ENCODE measurements around the gene CPO. TPM values are rescaled to one million over a fixed set of nuclear protein-coding genes. Genes with fewer than 3 reads are reported as not detected.

Gene CPO
- total RNA-seq, 2 donors from 2014 or later = not detected

- ATAC-seq (no peak), DNase-seq (no peak)
- H3K4me3 ChIP-seq = no peak overlapping the region
- intact Hi-C loops (cut with DNase I) = no loop called here
- H3K36me3 ChIP-seq (replicated peaks in 1 of 2; ENCODE audit: insufficient read depth in 1 of 2, low read depth in 2 of 2) = no peaks in the 10 kb centered on the region
- 55 to 57% methylated on average over 2 of the region's 2 CpGs for WGBS, 2 donors
- no peaks in the 10 kb centered on the region for H3K4me1 ChIP-seq
- H3K9me3 ChIP-seq = no peaks in the 10 kb centered on the region
- H3K27me3 ChIP-seq = no peaks in the 10 kb centered on the region
- no peak for TF ChIP-seq CTCF (IDR thresholded peaks at IDR 0.05)
- TF ChIP-seq POLR2A (IDR thresholded peaks at IDR 0.05) = no peak
- H3K27ac ChIP-seq = no peak overlapping the region
Measured at GRCh38 chr2:207014424-207014823, 75.1 kb downstream of the CPO start.

- Histone ChIP-seq H3K4me3 (no peak overlapping the region), H3K4me1 (no peaks in the 10 kb centered on the region), H3K27ac (no peak overlapping the region), H3K9me3 (no peaks in the 10 kb centered on the region), H3K27me3 (no peaks in the 10 kb centered on the region), H3K36me3 (replicated peaks in 1 of 2; ENCODE audit: insufficient read depth in 1 of 2, low read depth in 2 of 2) (no peaks in the 10 kb centered on the region)
- WGBS, 2 donors = 44 to 50% methylated on average over 3 of the region's 3 CpGs
- no peak for TF ChIP-seq CTCF (IDR thresholded peaks at IDR 0.05)
- TF ChIP-seq POLR2A (IDR thresholded peaks at IDR 0.05) = no peak
- DNase-seq = no peak
- intact Hi-C loops (cut with DNase I) = no loop called here
- ATAC-seq = no peak
Measured at GRCh38 chr2:207015901-207016300, 76.6 kb downstream of the CPO start.

Other genes starting within 250 kb of the CPO start
- gene DYTN, start 221.1 kb upstream of the CPO start, total RNA-seq = not detected
- gene MDH1B, start 174.2 kb upstream of the CPO start, total RNA-seq = 1 to 10 TPM; 1.0 to 3.0 TPM
- 10 to 100 TPM; 15.3 to 16.5 TPM for gene FASTKD2, start 173.9 kb upstream of the CPO start, total RNA-seq
- 1 to 10 TPM; 4.6 to 9.3 TPM for gene KLF7, start 226.4 kb downstream of the CPO start, total RNA-seq